ENCODE data around the gene PRR16.

The PRR16 gene

DNA sequence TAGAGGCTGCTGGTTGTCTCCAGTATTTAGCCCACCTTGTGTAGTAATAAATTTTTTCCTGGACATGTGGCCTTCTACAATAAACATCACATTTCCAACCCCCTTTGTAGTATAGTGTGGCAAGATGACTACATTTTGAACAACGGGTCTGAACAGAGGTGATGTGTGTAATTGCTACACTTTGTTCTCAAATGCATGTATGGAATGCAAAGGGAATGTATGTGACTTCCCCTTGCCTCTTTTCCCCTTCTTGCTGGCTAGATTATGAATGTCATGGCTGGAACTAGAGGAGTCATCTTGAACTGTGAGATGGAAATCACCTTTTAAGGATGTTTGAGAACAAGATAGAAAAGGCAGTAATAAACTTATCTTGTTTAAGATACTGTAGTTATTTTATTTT, 54.5 kb downstream of the PRR16 start:
- DNase-seq, result no peak

DNA sequence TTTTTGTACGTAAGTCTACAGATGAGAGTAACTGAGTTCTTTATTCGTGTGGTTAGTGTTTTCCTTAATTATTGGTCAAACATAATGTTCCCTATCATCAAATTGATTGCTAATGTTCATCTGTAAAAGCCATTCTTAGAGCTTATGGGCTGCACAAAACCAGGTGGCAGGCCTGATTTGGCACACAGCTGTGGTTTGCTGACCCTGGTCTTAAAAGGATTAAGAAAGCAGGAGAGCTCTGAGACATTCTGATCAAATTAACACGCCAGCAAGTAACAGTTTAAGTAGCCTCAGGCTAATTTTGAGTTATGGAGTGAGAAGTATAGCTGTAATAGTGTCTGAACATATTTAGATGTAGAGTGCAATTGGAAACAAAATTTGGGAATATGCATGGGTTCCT, 63.2 kb downstream of the PRR16 start:
- no peak for DNase-seq

DNA sequence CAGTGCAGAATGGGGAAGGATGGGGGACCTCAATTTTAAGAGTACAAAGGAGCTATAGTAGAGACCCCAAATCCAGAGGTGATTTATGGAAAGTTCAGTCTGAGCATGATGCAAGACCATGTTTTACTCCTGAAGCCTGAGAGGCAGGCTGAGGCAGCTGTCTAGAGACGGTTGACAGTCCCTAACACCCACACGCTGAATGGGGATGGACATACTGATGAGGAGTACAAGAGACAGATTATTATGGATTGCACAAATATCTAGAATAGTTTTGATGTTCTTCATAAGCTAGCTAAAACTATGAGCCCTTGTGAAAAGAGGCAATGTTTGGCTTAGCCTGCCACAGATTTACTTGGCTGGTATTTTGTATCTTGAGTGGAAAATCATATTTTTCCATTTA, 64.5 kb downstream of the PRR16 start:
- no peak for DNase-seq

DNA sequence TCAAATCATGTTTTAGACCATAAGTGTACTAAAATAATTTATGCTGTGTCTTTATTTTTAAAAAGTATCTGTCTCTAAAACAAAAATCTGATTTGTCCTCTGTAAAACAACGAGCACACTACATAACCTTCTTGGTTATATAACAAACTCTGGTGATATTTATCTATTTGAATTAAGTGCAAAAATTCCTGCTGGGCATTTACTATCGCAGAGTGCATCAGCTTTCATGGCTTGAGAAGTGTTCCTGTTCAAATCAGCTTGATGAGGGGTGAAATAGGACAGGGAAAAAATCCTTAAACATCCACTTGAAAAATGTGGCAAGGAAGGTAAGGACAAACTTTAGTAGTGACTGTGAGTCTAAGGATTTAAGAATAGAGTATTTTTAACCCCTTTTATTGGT, 65.3 kb downstream of the PRR16 start:
- no peak for DNase-seq

DNA sequence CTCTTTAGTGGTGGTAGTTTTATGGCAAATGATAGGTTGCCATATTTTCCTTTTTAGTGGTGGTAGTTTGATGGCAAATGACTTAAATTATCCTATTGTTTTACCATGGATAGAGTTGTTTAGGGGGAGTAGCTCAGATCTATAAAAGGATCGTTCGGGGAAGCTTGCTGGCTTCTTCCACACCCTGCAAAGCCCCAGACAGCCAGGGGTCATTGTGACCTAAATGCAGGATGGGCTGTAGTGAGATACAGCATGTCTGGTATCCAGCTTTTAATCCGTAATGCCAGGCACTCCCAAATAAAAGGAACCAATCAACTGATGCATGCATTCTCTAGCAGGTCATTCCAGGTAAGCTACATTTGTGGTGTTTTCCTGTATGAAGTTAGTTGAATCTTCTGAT, 67.1 kb downstream of the PRR16 start:
- DNase-seq, result no peak

DNA sequence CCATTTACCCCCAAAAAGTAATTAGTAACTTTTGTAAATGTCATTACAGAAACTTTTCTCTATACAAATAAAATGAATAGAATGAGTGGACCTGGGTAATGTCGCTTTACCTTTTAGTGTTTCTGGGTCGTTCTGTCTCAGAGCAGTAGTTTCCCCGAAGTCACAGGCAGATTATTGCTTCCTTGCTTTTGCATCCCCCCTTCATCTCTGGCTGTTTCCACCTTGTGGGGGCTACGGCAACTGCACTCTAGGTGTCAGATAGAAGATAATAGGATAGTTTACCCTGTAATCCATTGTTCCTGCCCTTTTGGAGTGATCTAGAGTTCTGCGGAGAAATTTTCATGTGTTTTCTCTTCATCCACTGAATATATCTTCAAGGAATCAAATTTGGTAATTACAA, 68.7 kb downstream of the PRR16 start:
- DNase-seq, result no peak

DNA sequence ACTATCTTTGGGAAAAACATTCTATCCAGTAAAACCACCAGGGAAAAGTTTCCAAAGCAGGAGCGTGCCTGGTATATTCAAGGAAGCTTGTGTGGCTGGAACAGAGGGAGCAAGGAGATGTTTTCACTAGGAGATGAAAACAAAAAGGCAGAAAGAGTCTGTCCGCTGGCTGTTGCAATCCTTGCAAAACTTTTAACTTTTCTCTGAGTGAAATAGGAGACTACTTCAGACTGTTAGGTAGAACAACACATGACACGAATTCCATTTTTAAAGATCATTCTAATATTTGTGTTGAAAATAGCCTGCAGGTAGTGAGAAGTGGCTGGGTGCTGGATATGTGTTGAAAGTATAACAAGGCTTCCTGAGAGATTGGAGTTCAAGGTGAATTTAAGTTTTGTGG, 69.5 kb downstream of the PRR16 start:
- DNase-seq, result no peak

DNA sequence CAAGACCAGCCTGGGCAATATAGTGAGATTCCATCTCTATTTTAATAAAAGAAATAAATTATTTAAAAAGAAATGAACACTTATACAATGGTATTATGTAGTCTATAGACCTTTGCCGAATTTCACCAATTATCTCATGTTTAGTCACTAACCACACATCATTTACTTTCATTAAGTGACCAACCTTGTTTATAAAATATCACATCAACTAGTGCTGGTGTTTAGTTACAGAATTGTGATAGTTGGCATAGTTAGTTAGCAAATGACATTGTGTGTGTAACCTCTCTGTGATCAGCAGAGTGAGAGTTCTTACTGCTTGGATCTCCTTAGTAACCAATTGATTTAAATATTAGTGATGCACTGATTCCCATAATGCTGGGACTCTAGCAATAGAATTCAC, 71.8 kb downstream of the PRR16 start:
- no peak for DNase-seq

DNA sequence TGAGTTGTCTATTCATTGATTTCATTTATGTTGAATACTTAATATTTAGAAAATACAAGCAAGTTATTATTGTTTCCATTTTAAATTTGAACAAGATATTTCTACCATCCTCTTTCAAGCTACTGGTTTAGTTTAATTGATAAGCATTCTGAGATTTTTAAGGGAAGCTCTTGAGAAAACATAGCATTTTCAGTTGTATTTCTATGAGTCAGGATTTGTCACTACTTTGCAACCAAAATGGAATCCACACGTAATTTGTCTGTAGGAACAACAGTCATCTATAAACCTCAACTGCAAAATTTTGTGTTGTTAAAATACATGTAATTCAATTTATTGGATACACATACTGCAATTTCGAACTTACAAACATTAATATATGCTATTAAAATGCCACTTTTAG, 74.0 kb downstream of the PRR16 start:
- no peak for DNase-seq

DNA sequence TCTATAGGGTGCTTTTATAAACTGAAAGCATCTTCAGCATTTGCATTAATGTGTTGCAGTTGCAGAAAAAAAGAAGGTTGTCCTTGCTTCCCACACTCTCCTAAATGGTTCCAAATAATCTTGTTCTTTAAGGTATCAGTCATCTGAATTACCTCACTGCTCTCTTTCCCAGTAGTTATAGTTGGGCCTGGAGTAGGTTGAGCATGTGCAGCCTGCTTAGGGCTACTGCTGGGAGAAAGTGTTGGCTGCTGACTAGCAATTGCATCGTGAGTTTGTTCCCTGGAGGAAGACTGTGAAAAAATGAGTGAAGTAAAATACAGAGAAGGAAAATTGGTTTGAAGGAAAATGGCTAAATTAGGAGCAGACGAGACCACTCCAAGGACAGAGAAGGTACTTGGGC, 74.5 kb downstream of the PRR16 start:
- DNase-seq, result no peak

DNA sequence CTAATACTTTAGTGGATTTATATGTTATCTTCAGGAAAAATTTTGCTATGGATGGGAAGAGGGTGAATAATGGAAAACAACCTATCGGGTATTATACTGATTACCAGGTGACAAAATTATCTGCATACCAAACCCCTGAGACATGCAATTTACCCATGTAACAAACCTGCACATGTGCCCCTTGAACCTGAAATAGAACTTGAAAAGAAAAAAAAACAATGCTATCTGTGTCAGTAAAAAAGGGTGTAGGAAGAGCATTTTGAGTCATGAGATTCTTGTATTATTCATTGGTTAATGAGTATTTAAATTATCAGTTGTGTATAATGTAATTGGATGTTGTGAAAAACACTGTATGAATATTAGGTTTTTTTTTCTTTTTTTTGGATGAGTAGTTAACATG, 75.4 kb downstream of the PRR16 start:
- no peak for DNase-seq

DNA sequence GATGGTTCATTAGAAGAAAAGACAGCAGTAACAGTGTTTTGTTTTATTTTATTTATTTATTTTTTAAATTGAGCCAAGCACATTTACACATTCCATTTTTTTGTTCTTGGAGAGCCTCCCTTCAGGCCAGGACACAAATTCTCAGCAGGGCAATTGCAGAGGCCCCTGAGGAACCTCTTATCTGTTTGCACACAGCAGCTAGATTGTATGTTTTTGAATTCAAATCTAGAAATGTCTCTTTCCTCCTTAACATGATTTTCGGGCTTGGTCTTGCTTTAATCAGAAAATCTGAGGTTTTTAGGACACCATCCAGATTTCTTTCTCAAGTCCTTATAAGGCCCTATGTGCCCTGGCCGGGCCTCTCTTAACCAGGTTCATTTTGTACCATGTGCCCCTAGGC, 76.0 kb downstream of the PRR16 start:
- DNase-seq, result no peak

DNA sequence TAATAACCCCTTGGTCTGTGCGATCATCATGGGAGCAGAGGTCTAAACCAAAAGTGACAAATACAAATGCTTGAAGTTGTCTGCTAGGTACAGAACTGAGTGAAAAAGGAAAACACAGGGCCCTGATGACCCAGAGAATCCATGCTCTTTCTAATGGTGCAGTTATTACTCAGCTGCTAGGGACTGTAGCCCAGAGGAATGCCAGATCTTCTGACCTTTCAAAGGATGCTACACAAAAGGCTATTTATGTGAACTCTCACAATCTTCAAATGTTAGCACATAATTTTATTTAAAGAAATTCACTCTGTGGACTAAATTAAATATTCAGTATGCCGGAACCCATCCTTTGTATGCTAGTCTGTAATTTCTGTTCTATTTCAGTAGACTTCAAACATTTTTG, 79.9 kb downstream of the PRR16 start:
- DNase-seq, result no peak

DNA sequence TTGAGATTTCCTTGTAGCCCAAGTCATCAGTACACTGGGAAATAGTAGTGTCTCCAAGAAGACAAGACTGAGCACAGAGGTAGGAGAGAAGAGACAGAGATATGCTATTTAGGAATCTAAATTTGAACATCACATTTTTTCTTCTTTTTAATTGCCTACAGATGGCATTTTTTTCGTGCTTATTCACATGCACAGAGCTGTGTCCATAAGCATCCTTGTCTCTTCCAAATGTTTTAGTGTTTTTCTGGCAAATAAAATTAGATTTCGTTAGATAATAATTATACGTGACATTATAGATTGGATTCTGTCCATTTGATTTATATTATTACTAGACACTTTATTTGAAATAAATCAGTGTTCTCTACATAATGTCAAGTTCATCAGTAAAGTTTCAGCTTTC, 80.9 kb downstream of the PRR16 start:
- DNase-seq, result no peak

DNA sequence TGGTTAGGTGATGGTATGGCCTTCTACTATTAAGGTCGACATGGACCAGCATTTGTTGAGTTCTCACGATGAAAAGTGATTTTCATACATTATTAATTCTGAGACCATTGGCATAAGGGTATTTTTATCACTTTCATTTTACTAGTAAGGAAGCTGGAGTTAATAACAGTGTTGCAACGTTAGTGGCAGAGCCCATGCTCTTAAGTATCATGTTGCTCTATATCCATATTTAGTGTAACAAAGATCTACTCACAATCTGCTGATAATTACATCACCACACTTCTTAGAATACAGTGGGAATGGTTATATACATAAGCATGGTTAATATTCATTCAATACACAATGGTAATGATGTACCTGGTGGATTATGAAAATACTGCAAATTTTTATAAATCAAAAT, 81.9 kb downstream of the PRR16 start:
- no peak for DNase-seq

DNA sequence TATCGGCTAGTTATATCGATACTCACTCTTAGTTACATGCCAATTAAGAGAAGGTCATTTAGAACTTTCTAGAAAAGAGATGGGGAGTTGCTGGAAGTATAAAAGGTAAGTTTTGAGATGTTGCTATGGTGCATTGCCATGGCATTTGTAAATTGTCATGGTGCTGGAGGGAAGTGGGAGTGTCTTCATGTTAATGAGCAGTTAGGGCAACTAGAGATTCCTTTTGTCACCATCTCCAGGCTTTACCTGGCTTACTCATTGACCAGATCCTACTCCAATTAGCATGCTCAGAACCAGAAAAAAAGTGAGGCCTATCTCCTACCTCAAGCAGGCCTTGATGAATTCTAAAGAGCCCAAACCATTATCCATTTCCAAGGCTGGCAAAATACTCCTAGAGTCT, 82.8 kb downstream of the PRR16 start:
- DNase-seq, result no peak

DNA sequence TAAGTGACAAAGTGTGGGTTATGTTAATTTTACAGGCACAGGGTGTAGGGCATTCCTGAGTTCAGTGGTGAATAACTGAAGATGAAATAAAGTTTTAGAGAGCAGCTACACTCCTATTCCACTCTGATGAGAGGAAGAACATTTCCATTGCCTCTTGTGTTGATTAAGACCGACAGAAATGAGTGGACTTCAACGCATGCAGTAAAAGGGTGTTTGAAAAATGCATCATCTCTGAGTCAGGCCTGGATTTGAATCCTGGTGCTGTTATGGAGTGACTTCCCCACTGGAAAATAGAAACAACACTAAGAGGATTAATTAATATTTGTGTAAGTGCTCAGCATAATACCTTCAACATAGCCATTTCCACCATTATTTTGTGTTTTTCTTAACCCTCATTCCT, 86.3 kb downstream of the PRR16 start:
- no peak for DNase-seq

DNA sequence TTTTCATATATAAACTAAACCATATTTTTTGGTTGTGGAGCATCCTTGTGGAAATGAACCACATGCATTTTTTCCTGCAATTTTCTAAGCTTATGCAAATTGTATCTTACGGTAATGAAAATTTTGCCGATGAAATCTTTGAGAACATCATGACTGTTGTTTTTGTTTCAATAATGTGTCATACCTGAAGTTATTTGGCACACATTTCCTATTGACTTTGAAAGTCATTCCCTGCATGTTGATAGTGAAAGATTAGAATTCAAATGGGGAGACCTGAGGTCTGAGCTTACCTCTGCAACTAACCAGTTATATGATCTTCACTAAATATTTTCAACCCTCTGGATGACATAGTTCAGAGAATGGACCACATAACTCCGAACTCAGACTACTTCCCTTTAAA, 88.5 kb downstream of the PRR16 start:
- DNase-seq, result no peak

DNA sequence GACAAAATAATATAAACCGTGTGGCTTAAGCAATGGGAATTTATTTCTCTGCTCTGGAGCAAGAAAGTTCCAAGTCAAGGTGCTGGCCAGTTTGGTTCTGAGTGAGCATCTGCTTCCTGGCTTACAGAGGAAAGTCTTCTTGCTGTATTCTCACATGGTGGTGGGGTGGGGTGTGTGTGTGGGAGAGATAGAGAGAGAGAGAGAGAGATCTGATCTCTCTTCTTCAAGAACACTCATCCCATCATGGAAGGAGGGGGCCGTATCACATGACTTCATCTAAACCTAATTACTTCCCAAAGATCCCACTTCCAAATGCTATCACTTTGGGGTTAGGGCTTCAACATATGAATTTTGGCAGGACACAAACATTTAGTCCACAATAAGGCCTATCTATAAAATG, 91.2 kb downstream of the PRR16 start:
- no peak for DNase-seq

DNA sequence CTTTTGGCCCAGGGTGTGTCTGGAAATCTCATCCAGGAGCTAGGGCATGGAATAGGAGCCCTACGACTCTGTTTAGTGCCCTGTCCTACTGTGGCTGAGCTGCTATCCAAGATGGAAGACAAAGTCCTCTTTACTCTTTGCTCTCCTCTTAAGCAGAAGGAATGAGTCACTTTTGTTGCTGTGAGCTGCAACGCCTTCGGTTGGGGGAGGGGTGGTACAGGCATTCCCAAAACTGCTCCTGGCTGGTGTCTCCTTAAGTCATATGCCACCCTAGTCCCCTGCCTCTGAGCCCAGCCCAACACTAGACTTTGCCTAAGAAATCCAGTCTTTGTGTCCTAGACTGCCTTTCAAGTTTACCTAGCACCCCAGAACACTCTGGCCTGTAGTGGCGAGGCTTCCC, 99.9 kb downstream of the PRR16 start:
- no peak for DNase-seq

DNA sequence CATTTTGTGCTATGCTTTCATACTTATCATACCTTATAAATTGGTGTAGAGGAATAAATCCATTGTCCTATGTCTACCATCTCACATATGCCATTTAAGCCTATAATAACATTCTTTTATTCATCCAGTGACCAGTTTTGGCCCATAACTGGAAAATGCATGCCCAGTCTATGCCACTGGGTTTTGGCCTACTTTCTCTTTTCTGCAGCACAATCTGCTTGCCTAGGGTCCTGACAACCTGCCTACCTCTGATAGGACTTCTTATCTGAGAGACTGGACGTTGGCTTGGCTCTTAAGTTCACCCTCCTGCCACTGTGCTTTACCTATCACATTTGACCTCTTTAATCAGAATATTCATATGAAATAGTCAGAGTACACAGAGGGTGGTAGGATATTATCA, 103.0 kb downstream of the PRR16 start:
- no peak for DNase-seq

DNA sequence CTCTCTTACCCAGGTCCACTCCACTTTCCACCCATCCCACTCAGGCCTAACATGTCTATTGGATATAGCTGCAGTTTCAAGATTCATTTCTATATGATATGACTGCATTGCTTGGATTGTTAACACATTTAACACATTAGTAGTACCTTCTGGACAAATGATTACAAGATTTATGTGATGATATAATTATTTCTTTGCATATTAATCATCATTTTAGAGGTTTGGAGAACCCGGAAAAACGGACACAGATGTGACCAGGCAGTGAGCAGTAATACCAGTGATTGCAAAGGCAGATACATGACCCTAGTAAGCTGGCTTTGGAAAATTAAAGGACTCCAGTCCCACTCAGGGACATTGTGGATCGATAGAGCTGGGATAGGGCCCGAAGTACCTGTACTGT, 103.8 kb downstream of the PRR16 start:
- no peak for DNase-seq

DNA sequence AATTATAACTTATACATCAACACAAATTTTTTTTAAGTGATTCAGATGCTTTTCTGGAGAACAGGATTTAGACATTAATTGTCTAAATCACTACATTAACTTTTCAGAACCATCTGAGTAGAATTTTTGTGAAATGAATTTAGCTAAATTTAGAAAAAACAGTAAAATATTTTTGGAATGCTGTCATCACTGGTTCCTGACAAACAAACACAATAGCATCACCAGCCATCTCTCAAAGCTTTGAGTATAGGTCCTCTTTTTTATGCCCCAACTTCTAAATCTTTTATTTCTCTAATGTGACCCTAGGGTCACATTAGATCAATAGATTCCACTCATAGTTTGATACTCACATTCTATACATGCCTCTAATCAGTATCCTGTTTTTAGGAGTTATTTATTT, 104.6 kb downstream of the PRR16 start:
- no peak for DNase-seq

DNA sequence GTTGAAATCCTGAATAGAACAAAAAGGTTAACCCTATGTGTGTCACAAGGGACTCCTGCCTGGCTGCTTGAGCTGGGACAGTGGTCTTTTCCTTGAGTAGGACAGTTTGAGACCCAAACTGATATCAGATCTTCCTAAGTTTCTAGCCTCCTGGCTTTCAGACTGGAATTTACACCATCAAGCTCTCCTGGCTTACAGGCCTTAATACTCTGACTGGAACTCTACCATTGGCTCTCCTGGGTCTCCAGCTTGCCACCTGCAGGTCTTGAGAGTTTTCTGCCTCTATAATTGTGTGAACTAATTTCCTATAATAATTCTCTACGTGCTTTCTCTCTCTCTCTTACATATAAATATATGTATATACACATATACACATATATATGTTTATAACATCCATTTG, 112.5 kb downstream of the PRR16 start:
- DNase-seq, result no peak

DNA sequence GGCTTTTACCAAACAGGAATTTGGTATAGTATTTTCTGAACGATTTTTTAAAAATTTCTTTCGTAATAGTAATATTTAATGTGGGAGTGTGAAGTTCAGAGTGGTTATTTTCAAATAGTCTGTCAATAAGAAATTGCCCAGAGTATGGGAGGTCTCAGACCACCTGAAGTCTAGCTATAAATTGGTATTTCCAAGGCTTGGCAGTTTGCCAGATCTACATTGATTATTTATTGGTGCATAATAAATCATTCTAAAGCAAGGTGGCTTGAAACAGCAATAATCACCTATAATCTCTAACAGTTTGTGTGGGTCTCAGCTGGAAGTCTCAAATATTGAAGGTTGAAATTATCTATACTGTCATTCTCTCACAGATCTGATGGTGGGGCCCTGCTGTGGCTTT, 118.5 kb downstream of the PRR16 start:
- DNase-seq, result no peak

DNA sequence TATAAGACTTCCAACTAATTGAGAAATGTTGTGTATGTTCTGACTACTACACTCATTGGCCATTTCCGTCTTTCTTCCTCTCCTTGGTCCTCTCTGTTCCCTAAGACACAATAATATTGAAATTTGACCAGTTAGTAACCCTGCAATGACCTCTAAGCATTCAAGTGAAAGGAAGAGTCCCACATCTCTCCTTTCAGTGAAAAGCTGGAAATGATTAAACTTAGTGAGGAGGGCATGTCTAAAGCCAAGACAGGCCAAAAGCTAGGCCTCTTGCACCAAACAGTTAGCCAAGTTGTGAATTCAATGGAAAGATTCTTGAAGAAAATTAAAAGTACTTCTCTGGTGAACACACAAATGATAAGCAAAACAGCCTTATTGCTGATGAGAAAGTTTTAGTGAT, 122.5 kb downstream of the PRR16 start:
- DNase-seq, result no peak

DNA sequence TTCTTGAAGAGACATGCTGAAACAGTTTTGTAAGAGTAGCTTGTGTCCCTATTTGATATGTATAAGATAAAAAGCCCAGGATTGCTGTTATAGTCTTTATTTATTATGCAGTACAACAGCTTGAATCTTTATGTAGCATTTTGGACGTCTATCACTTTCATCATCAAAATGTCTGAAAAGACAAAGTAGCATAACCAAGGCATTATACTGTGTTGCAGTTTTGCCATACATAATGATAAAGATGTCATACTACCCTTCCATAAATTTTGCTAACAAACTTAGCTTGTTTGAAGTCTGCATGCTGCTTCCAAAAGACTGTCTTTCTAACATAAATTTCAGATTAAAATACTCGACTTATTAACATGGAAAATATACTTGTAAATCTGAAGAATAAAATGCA, 127.8 kb downstream of the PRR16 start:
- DNase-seq, result no peak

Measured in activated gamma-delta T cell (primary cell).